ENCODE measurements around the gene PCOLCE2.

PCOLCE2 gene

GRCh38 chr3:142866841-142867631, 21.8 kb downstream of the PCOLCE2 start:
- DNase-seq (ENCODE audit: low read depth, low spot score): no peak

GRCh38 chr3:142863930-142864920, 24.7 kb downstream of the PCOLCE2 start:
- no peak for DNase-seq (ENCODE audit: low read depth, low spot score)

GRCh38 chr3:142863010-142863817, 25.7 kb downstream of the PCOLCE2 start:
- DNase-seq (ENCODE audit: low read depth, low spot score): no peak

GRCh38 chr3:142861926-142862325, 27.0 kb downstream of the PCOLCE2 start:
- DNase-seq (ENCODE audit: low read depth, low spot score): no peak

GRCh38 chr3:142858043-142858442, 30.8 kb downstream of the PCOLCE2 start:
- no peak for DNase-seq (ENCODE audit: low read depth, low spot score)

- DNase-seq (ENCODE audit: low read depth, low spot score): no peak
These were observed 31.8 kb downstream of the PCOLCE2 start for GRCh38 chr3:142857056-142857455.

GRCh38 chr3:142853270-142854168, 35.4 kb downstream of the PCOLCE2 start:
- no peak for DNase-seq (ENCODE audit: low read depth, low spot score)

- no peak for DNase-seq (ENCODE audit: low read depth, low spot score)
These were observed 36.9 kb downstream of the PCOLCE2 start for GRCh38 chr3:142852009-142852408.

GRCh38 chr3:142850395-142851023, 38.4 kb downstream of the PCOLCE2 start:
- peak; percentile 76 for DNase-seq (ENCODE audit: low read depth, low spot score)

GRCh38 chr3:142849148-142849547, 39.7 kb downstream of the PCOLCE2 start:
- no peak for DNase-seq (ENCODE audit: low read depth, low spot score)

GRCh38 chr3:142846779-142847577, 41.9 kb downstream of the PCOLCE2 start:
- no peak for DNase-seq (ENCODE audit: low read depth, low spot score)

- DNase-seq (ENCODE audit: low read depth, low spot score): no peak
These were observed 44.4 kb downstream of the PCOLCE2 start for GRCh38 chr3:142844339-142844977.

GRCh38 chr3:142839831-142840230, 49.1 kb downstream of the PCOLCE2 start:
- no peak for DNase-seq (ENCODE audit: low read depth, low spot score)

GRCh38 chr3:142837526-142837925, 51.4 kb downstream of the PCOLCE2 start:
- DNase-seq (ENCODE audit: low read depth, low spot score): no peak

- DNase-seq (ENCODE audit: low read depth, low spot score): peak; percentile 25
These were observed 60.1 kb downstream of the PCOLCE2 start for GRCh38 chr3:142828703-142829305.

- no peak for DNase-seq (ENCODE audit: low read depth, low spot score)
These were observed 69.7 kb downstream of the PCOLCE2 start for GRCh38 chr3:142819179-142819578.

GRCh38 chr3:142818651-142819050, 70.2 kb downstream of the PCOLCE2 start:
- no peak for DNase-seq (ENCODE audit: low read depth, low spot score)

- DNase-seq (ENCODE audit: low read depth, low spot score): no peak
These were observed 71.0 kb downstream of the PCOLCE2 start for GRCh38 chr3:142817897-142818296.

Measured in brain pericyte (primary cell).